ENCODE measurements around the gene CHRNA4.
"Not testable (repeated sequence)": the region's sequence is repeated elsewhere in the genome, so short reads cannot be mapped to it uniquely, and the experiment has no call there.

Gene CHRNA4

GRCh38 chr20:63347950-63348827 lies 13.0 kb downstream of the CHRNA4 start:
- no peak for DNase-seq

DNA sequence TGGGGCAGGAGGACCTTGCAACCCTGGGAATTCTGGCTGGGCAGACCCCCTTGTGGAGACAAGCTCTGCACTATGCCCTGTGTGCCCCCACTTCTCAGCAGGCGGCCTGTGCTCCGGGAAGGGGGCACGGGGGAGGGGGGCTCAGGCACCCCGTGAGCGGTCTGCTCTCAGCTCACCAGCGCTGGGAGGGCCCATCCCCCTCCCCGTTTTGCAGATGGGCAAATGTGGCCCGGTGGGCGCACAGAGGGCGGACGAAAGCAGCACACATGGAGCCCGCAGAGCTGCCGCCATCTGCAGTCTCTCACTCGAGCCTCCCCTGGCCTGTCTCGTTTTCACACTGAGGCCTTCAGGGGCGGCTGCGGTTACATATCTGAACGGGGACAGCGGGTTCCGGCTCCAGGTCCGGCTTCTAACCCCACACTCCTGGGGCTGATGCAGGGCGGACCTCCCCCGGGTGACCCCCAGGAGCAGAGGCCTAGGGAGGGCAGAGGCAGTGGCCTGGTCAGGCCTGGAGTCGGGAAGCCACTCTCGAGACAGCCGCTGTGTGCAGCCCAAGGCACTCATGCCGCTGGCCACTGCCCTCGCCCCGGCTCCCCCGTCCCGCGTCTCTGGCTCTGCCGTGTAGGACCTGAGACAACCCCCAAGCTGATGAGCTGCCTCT lies 13.9 kb downstream of the CHRNA4 start:
- no peak for DNase-seq

- no peak for DNase-seq
Observed at GRCh38 chr20:63346131-63347080, 14.7 kb downstream of the CHRNA4 start.

DNA sequence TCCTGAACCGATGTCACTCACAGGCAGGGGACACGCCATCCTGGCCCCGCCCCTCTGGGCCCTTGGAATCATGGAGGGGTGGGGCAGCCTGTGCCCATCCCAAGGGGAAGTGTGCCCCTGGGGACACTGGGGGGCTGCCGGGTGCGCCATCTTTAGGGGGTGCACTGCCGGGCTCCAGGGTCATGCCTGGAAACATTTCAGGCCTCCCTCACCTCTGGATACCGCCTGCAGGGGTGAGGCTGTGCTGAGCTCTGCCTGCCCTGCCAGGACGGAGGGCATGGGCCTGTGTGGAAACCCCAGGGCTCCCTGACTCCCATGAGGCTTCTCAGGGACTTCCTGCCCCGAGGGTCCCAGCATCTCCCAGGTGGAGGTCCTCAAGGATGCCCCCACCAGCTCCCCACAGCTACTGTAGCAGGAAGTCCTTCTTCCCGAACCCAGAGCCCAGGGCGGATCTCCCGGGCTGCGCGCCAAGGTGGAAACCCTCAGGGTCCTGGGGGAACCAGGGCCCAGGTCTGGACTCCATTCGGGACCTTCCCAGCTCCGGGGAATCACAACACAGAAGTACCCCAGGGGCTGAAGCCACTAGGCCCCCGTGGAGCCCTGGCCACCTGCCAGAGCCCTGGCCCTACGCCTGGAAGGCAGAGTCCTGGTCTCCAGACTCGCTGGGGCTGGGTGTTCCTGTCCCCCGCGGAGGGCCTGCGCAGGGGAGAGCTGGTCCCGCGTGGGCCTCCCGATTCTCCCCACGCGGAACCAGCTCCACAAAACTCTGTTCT lies 15.6 kb downstream of the CHRNA4 start:
- DNase-seq = no peak

DNA sequence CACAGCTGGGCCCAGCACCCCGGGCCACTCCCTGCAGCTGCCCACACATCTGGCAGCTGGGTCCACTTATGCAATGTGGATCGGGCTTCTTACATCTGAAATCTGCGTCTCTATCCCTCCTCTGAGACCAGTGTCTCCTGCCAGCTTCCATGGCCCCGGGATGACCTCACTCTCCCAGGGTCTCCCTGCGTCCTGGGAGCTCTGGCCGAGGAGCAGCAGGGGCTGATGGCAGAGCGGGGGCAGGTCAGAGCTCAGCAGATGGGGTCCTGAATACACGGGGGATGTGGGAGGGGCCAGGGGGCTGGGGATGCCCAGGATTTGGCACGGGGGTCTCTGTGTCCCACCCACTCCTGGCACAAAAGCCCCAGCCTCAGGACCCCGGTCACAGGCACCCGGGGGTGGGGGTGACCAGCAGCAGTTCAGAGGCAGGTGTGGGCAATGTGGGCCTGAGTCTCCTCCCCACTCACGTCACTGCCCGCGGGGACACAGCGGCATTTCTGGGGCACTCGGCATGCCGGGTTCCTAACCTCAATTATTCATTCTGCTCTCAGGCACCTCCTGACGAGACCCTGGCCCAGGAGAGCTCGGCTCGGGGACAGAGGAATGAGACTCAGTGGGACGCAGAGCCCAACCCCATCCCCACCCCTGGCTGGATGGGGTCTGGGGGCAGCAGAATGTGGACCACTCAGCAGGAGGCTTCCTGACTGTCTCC lies 16.4 kb downstream of the CHRNA4 start:
- no peak for DNase-seq

DNA sequence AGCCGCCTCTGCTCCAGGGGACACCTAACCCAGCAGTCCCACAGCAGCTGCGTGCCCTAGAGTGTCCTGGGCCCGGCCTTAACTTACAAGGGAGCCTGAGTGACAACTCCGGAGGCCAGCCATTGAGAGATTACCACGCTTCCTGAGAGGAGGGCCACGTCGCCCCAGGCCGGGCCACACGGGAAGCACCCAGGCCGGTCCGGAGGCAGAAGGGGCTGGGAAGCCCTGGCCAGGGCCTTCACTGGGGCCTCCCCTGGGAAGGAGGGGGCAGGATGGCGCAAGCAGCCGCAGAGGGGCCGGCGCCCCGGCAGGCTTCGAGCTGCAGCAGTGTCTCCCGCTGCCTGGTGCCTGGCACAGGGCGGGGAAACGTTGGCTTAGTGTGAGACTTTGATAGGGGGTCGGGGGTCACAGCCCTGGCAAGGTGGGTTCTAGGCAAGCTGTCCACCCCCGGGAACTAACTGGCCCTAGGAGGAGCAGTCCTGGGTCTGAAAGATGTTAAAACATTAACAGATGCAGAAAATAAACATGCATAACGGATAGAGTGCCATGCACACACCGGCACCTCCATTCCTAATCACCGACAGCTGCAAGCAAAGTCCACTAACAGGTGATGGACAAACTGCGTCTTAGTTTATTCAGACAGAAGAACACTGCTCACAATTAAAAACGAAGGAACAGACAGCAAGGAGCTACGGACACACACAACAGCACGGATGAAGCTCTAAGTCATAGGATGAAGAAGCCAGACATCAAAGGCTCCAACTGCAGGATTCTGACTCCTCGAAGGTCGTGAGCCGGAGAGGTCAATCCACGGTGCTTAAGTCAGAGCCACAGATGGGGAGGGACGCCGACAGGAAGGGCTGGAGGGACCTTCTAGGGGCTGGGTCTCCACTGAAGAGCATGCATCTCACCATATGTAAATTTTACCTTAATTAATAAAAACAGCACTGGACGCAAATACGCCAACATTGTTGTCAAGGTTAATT lies 17.4 kb downstream of the CHRNA4 start:
- DNase-seq = no peak

- DNase-seq = no peak
Observed at GRCh38 chr20:63342561-63343459, 18.3 kb downstream of the CHRNA4 start.

GRCh38 chr20:63340158-63340688 lies 20.9 kb downstream of the CHRNA4 start:
- not testable (repeated sequence) for DNase-seq

DNA sequence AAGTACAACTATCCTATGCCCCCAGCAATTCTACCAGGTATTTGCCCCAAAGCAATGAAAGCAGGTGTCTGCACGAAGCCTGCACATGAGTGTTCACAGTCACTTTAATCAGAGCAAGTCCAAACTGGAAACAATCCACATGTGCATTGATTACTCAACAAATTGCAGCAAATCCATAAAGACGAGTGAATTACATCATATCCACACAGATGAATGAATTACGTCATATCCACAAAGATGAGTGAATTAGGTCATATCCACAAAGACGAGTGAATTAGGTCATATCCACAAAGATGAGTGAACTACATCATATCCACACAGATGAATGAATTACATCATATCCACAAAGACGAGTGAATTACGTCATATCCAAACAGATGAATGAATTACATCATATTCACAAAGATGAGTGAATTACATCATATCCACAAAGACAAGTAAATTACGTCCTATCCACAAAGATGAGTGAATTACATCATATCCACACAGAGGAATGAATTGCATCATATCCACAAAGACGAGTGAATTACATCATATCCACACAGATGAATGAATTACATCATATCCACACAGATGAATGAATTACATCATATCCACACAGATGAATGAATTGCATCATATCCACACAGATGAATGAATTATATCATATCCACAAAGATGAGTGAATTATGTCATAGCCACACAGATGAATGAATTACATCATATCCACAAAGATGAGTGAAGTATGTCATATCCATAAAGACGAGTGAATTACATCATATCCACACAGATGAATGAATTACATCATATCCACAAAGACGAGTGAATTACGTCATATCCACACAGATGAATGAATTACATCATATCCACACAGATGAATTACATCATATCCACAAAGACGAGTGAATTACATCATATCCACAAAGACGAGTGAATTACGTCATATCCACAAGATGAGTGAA lies 21.7 kb downstream of the CHRNA4 start:
- DNase-seq = not testable (repeated sequence)

GRCh38 chr20:63337786-63338420 lies 23.2 kb downstream of the CHRNA4 start:
- no peak for DNase-seq

DNA sequence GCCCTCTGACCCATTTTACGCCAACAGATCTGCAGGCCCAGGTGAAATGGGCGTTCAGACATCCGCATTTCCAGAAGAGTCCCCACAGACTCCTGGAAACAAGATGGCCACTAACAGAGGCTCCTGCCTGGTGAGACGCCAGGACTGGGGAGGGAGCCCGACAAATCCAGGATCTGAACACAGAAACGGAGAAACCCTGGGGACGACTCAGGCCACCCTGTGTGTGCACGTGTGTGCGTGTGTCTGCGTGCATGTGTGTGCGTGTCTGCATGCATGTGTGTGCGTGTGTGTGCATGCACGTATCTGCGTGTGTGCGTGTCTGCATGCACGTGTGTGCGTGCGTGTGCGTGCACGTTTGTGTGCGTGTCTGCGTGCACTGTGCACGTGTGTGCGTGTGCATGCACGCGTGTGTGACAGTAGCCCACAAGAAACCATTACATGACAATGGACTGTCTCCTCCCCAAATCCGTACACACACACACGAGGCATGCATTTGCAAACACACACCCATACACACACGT lies 24.9 kb downstream of the CHRNA4 start:
- DNase-seq = no peak

GRCh38 chr20:63335711-63336110 lies 25.4 kb downstream of the CHRNA4 start:
- DNase-seq = no peak

GRCh38 chr20:63335060-63335459 lies 26.1 kb downstream of the CHRNA4 start:
- not testable (repeated sequence) for DNase-seq

GRCh38 chr20:63334356-63334755 lies 26.8 kb downstream of the CHRNA4 start:
- no peak for DNase-seq

DNA sequence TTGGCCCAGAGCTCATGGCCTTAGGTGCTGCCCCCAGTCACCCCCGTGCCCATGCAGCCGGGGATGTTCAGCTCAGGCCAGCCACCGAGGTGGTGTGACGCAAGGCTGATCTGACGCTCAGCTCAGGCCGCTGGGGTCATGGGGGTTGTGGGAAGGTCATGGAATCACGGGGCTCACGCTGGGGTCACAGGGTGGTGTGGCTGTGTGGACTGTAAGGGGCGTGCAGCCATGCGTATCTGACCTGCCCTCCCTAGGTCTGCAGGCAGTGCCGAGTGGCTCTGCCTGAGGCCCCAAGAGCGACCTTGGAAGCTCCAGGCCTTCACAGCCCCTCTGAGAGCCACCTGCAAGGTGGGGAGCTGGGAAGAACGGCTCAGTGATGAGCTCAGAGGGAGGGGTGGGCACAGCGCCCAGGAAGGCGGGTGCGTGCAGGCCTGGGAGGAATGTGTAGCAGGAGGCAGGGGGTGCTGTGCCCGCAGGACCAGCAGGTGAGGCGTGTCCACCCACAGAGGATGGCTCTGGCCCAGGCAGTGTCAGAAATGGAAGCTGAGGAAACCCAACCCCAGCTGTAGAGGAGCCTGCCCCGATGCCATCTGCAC lies 27.8 kb downstream of the CHRNA4 start:
- no peak for DNase-seq

GRCh38 chr20:63332488-63333240 lies 28.5 kb downstream of the CHRNA4 start:
- DNase-seq = no peak
